SK-N-MC (cell line): ENCODE data around the gene PACS2.

Experiments
- DNase-seq: peaks from one replicate; pipeline ENCODE4 v3.0.0-alpha.2; 2011; ENCODE audit warnings: low read depth, low spot score
- H3K27ac ChIP-seq: fragments of 200-600 bp; sonication (generic); 2 replicates; pipeline ENCODE4 v1.5.1; 2016; ENCODE audit warnings: mixed run types
- H3K36me3 ChIP-seq: fragments of 200-600 bp; sonication (generic); 2 replicates; pipeline ENCODE4 v1.6.1; 2017; ENCODE audit warnings: antibody characterized with exemption, low read length, mixed read lengths; ENCODE audit not compliant: insufficient read depth
- H3K4me3 ChIP-seq: fragments of 200-600 bp; sonication (generic); 2 replicates; pipeline ENCODE4 v1.5.1; 2016
- H3K9ac ChIP-seq: fragments of 200-600 bp; sonication (generic); 2 replicates; pipeline ENCODE4 v1.8.0; 2017; ENCODE audit warnings: mixed run types, mixed read lengths; ENCODE audit not compliant: insufficient read length
- H3K9me3 ChIP-seq: fragments of 200-600 bp; sonication (generic); 2 replicates; pipeline ENCODE4 v1.6.1; 2017; ENCODE audit warnings: low read depth, mild to moderate bottlenecking, antibody characterized with exemption, low read length, moderate library complexity, mixed read lengths
- EZH2 ChIP-seq: fragments of 200-600 bp; sonication (generic); IDR thresholded peaks from one replicate; pipeline ENCODE4 v1.6.1; 2017; ENCODE audit warnings: antibody characterized with exemption
- FOXP2 ChIP-seq: optimal IDR thresholded peaks from 2 replicates; pipeline ENCODE3; 2011; ENCODE audit warnings: mild to moderate bottlenecking, moderate library complexity; ENCODE audit not compliant: insufficient read depth; ENCODE audit errors: extremely low read length, control extremely low read depth
- POLR2AphosphoS5 ChIP-seq: IDR thresholded peaks from 2 replicates; pipeline ENCODE4 v1.6.1; 2012; ENCODE audit warnings: mild to moderate bottlenecking, low read depth, low read length, borderline replicate concordance

Gene PACS2

GRCh38 chr14:105348169-105348944 lies 33.8 kb downstream of the PACS2 start:
- Histone ChIP-seq H3K9ac (no peak overlapping the region), H3K27ac (no peak overlapping the region), H3K9me3 (no peaks in the 10 kb centered on the region), H3K36me3 (no peaks in the 10 kb centered on the region), H3K4me3 (no peak overlapping the region)
- no peak for DNase-seq
- no peak for TF ChIP-seq FOXP2
- no peak for TF ChIP-seq EZH2
- no peak for TF ChIP-seq POLR2AphosphoS5

- Histone ChIP-seq H3K27ac (no peak overlapping the region), H3K9ac (no peak overlapping the region), H3K9me3 (no peaks in the 10 kb centered on the region), H3K4me3 (no peak overlapping the region), H3K36me3 (no peaks in the 10 kb centered on the region)
- no peak for DNase-seq
- no peak for TF ChIP-seq POLR2AphosphoS5
- no peak for TF ChIP-seq EZH2
- no peak for TF ChIP-seq FOXP2
These were observed 34.6 kb downstream of the PACS2 start for GRCh38 chr14:105348945-105349699.

- no peak for DNase-seq
- Histone ChIP-seq H3K27ac (no peak overlapping the region), H3K9ac (no peak overlapping the region), H3K36me3 (no peaks in the 10 kb centered on the region), H3K4me3 (no peak overlapping the region), H3K9me3 (no peaks in the 10 kb centered on the region)
- TF ChIP-seq FOXP2 (no peak), EZH2 (no peak), POLR2AphosphoS5 (no peak)
These were observed 35.4 kb downstream of the PACS2 start for GRCh38 chr14:105349992-105350391.

- Histone ChIP-seq H3K9me3 (no peaks in the 10 kb centered on the region), H3K4me3 (no peak overlapping the region), H3K9ac (no peak overlapping the region), H3K36me3 (no peaks in the 10 kb centered on the region), H3K27ac (no peak overlapping the region)
- DNase-seq, result no peak
- TF ChIP-seq FOXP2 (no peak), POLR2AphosphoS5 (no peak), EZH2 (no peak)
These were observed 36.1 kb downstream of the PACS2 start for GRCh38 chr14:105350450-105351244.

GRCh38 chr14:105351410-105351809 lies 36.9 kb downstream of the PACS2 start:
- Histone ChIP-seq H3K36me3 (no peaks in the 10 kb centered on the region), H3K9me3 (no peaks in the 10 kb centered on the region), H3K4me3 (no peak overlapping the region), H3K9ac (no peak overlapping the region), H3K27ac (no peak overlapping the region)
- TF ChIP-seq FOXP2 (no peak), EZH2 (no peak), POLR2AphosphoS5 (no peak)
- no peak for DNase-seq

GRCh38 chr14:105351920-105352851 lies 37.6 kb downstream of the PACS2 start:
- Histone ChIP-seq H3K27ac (no peak overlapping the region), H3K36me3 (no peaks in the 10 kb centered on the region), H3K4me3 (no peak overlapping the region), H3K9ac (no peak overlapping the region), H3K9me3 (no peaks in the 10 kb centered on the region)
- peak; percentile 66 for DNase-seq
- no peak for TF ChIP-seq POLR2AphosphoS5
- TF ChIP-seq FOXP2, result no peak

GRCh38 chr14:105353136-105353535 lies 38.6 kb downstream of the PACS2 start:
- Histone ChIP-seq H3K36me3 (no peaks in the 10 kb centered on the region), H3K4me3 (no peak overlapping the region), H3K27ac (no peak overlapping the region), H3K9me3 (no peaks in the 10 kb centered on the region), H3K9ac (no peak overlapping the region)
- DNase-seq, result no peak
- no peak for TF ChIP-seq EZH2
- no peak for TF ChIP-seq POLR2AphosphoS5
- no peak for TF ChIP-seq FOXP2
